Activated naive CD4-positive, alpha-beta T cell (primary cell): ENCODE results near the gene CCND1.

Experiments used
- DNase-seq, 4 experiments: peaks; one replicate each; lab custom pipeline; 2025; lab: John Stamatoyannopoulos, UW

CCND1 gene

DNA sequence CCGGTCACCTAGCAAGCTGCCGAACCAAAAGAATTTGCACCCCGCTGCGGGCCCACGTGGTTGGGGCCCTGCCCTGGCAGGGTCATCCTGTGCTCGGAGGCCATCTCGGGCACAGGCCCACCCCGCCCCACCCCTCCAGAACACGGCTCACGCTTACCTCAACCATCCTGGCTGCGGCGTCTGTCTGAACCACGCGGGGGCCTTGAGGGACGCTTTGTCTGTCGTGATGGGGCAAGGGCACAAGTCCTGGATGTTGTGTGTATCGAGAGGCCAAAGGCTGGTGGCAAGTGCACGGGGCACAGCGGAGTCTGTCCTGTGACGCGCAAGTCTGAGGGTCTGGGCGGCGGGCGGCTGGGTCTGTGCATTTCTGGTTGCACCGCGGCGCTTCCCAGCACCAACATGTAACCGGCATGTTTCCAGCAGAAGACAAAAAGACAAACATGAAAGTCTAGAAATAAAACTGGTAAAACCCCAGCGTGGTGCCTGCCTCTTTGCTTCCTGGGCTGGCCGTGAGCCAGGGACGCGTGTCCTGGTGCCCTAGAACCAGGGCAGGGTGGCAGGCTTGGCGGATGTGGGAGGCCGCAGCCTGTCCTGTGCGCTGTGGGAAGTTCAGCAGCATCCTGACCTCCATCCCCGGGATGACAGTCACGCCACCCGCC, 13.2 kb downstream of the CCND1 start:
- DNase-seq, result no peak

DNA sequence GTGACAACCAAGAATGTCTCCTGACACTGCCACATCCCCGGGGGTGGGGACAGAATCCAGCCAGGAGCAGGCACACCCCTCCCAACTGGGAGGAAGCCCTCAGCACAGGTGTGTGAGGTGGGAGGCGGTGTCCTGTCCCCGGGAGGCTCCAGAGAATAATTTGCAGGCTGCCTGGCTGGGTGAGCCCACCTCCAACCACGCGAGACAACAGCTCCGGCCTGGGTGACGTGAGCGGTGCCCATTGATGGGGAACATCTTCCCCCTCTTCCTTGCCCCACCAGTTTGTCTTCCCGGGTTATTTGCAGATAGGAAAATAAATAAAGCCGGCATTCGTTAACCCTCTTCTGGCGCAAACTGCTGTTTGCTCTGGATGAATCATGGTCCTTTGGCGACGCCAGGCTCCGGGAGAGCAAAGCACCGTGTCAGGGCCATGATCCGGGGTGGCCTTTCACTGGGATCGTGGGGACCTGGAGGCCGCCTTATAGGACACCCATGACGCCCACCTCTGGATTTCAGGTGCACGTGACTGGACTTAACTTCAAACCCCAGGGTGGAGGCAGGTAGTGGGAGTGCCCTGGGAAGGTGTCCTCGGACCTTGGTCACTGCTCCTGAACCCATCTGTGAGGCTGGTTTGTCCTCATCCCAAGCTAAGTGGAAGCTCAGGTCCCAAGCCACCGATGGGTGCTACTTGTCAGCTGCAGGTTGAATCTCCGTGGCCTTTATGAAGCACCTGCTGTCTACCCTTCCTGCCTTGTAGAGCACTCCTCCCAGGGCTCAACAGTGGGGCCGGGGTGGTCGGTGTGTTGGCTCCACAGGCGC, 13.9 kb downstream of the CCND1 start:
- no peak for DNase-seq

DNA sequence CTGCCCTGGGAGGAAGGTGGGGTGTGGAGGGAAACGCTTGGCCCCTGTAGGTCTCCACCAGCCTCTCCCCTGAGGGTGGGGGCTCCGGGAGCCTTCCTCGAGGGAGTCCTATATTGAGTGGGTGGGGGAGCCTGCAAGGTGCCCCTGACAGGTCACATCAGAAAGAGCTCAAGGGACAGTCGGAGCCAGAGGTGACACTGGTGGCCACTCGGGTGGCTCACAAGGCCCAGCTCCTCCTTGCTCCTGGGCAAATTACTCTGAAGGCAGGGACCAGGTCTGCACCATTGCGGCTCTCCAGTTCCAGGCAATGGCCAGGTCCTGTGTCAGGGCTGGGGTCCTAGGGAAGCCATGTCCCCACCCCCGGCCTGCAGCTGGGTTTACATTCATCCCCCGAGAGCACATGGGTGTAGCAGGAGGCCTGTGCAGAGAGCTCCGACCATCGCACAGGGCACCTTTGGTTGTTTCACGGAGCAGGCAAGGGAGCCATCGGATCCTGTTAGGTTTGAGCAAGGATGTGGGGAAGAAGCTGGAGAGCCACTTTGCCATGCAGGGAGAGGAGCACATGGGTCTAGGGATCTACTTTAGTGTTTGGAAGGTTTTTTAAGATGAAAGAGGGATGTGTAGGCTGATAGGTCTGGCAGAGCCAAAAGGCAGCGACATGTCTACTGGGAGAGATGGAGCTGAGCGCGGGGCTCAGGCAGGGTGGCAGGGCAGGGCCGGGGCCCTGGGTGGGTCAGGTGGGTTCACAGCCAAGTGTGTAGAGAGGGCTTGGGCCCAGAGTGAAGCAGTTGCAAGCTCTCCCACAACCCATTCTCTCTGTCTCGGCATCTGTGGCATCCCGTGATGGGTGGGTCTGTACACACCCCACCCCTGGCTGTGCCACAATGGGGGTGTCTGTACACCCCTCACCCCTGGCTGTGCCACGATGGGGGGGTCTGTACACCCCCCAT, 14.8 kb downstream of the CCND1 start:
- DNase-seq, result no peak

DNA sequence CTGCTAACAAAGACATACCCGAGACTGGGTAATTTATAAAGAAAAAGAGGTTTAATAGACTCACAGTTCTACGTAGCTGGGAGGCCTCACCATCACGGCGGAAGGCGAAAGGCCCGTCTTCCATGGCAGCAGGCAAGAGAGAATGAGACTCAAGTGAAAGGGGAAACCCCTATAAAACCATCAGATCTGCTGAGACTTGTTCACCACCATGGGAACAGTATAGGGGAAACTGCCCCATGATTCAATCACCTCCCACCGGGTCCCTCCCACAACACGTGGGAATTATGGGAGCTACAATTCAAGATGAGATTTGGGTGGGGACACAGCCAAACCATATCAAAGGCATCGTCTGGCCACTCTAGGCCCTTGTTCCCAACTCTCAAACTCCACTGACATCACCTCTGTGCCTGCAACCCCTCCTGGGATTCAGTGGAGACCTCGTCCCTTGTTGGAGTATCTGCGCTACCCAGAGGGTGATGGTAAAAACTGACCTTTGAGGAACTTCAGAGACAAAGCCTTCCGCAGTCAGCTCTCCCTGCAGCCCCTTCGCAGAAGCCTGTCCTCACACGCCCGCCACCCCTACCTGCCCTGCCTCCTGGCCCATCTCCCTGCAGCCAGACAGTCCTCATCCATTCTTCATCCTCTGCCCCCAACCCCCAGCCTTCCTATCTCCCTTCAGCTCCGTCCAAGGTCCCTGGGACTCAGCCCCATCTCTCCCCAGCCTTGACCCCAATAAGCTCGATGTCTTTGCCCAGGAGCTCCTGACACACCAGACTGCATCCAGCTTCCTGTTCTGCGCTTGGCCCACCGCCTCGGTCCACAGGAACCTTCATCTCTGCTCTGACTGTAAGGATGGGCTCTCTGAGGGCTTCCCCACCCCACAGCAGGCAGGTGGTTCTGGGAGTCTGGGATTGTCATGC, 15.8 kb downstream of the CCND1 start:
- DNase-seq, result no peak

DNA sequence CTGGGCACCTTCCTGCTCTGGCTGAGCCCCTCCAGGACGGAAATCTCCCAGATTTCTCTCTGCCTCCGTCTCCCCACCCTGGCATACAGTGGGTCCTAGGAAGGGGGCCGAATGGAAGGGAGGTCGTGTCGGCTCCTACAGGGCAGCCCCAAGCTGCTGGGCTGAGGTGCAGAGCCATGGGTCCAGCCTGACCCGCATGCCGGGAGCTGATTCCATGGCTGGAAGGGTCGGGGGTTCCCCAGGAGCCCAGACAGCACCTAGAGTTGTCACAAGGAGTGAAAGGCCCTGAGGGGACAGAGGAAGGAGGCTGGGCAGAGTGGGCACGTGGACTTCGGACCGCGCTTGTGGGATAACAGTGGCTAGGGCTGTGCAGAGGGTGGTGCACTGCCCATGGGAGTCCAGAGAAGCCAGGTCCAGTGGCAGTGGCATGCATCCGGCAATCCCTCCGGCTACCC, 16.5 kb downstream of the CCND1 start:
- DNase-seq, result no peak

DNA sequence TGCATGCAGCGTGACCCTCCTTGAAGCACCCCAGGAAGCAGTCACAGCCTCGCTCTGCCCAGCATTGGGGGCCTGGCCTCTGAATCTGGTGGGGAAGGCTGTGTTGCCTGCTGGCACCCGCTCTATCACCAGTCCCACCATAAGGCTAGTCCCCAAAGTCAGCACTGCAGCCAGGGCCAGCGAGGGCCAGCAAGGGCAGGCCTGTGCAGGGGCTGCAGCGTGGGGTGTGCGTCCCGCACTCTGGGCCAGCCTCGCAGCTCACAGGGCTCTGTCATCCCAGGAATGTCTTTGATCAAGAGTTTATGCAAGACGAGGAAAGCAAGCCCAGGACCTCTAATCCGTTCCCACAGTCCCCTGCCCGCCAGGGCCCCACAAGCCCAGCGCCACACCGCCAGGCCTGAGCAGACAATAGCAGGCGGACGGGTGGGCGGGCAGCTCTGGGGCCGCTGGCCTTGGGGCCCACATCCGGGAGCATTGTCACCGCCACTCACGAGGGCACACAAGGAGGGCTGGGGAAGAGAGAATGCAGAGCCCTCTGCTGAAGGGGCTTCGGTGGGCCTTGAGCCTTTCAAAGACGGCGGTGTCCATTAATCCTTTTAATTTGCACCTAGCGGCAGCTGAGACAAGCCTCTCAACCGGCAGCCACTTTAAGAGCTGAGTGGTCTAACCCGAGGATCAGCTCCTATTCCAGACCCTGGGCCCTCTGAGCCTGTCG, 17.1 kb downstream of the CCND1 start:
- DNase-seq, result no peak

DNA sequence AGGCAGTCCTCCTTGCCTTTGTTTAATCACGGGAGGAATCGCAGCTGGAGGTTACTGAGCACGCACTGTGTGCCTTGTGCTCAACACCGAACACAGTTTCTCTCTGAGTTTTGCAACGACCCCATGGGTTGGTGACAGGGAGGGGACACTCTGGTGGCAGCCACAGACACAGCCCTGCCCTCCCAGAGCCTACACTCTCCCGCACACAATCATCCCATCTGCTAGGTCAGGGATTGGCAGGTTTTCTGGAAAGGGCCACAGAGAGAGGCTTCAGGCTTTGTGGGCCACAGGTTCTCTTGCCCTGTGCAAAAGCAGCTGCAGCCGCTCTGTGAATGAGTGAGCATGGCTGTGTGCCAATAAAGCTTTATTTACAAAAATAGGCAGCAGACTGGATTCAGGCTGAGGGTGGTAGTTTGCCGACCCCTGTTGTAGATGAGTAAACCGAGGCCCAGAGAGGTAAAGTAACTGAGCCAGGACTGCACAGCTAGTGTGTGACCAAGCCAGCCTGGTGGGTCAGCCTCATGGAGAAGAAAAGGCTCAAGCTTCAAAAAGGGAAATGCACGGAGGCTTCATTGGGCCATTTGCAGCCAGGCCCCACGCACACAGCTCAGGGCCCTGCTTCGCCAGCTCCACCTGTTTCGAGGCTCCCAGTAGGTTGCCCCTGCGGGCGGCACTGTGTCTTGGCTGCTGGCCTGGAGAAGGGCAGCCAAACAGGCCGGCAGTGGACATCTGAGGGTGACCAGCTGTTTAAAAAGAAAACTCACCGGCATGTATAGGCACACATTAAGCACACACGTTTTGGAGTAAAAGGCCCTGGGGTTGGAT, 17.9 kb downstream of the CCND1 start:
- no peak for DNase-seq

DNA sequence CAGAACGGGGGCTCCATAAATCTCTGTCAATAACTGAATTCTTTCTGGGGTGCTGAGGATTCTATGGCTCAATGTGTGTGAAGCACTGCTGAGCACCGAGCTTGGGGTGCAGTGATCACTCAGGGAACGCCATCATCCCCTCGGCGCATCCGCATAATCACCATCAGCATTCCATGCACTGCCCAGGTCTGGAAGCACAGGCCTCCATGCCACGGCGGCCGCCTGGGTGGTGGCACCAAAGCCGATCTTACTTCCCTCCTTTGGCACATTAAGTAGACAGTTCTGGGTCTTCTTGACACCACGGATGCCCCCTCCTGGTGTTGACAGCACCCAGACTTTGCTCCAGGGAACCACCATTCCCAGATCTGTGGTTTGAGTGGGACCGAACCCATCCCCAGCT, 18.6 kb downstream of the CCND1 start:
- DNase-seq, result no peak

DNA sequence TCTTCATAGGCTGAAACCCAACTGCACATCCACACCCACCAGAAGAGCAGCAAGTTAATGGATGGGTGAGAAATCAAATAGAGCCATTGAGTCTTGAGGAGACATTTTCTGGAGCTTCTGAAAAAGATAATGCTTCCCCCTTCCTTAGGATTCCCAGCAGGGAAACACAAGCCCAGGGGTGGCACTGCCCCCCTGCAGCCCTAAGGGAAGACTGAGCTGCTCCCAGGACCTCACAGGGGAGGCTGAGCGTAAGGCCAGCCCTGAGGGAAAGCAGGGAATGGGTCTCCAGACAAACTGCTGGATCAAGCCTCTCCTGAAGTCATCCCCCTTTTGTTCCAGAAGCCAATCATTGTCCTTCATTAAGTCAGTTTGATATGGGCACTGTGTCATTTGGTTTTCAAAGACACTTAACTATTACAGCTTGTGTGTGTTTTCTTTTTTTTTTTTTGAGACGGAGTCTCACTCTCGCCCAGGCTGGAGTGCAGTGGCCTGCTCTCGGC, 19.1 kb downstream of the CCND1 start:
- DNase-seq, result no peak

DNA sequence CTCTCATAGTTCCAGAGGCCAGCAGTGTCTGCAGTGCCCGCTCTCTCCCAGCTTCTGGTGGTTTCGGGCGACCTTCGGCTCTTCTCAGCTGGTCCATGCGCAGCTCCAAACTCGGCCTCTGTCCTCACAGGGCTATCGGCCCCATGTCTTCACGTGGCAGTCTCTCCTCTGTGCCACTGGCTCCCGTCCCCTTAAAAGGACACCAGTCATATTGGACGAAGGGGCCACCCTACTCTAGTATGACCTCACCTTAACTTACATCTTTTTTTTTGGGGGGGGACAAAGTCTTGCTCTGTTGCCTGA, 20.4 kb downstream of the CCND1 start:
- no peak for DNase-seq

DNA sequence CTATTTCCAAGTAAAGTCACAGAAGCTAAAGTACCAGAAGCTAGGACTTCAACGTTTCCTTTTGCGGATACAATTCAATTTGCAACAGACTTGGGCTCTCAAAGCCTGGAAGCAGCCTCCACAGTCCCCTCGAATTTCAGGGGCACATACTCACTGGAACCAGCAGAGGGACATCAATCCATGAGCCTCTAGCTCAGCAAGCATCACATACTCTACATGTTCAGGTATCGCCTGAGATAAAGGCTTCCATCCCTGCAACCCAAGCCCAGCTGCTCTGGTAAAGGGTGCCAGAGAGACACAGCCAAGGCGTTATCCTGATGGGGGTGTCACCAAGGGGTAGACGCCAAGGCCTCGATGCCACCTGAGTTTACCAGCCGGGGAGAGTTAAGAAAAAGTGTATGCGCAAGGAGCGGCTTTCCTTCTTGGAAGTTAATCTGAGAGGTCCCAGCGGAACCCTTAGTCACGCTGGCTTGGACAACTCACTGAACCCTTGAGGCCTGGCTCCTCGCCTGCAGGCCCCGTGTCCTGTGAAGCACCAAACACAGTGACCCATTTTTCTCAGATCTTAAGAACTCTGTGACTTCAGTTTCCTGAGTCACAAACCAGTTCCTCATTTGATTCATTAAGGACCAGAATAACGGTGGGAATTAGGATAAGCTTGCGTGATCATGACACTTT, 21.2 kb downstream of the CCND1 start:
- DNase-seq, result no peak

DNA sequence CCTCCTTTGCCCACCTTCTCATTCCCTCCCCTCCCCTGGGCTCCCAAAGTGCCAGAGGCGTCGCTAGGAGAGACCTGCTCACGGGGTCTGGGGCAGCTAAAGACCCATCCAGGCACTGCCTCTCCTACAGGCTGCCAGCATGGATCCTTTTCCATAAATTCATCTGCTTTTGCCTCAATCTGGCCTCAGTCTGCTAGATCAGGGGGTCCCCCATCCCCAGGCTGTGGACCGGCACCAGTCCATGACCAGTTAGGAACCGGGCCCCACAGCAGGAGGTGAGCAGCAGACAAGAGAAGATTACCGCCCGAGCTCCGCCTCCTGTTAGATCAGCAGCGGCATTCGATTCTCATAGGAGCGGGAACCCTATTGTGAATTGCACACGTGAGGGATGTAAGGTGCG, 21.9 kb downstream of the CCND1 start:
- no peak for DNase-seq

DNA sequence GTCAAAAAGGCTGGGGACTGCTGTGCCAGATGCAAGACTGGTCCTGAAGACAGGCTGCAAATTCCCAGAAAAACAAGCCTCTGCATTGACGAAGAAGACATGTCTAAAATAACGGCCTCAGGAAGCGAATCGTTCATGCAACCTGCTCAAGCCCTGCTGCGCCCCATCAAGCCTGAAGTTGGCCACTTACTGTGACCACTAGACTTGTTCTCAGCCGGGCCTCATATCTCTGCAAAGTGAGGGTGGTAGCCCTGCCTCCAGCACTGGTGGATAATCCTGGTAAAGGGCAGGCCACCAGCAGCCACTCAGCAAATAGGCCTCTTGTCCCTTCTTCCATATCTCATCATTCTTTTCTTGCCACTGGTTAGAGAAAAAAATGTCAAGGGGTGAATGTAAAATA, 22.4 kb downstream of the CCND1 start:
- DNase-seq, result no peak

DNA sequence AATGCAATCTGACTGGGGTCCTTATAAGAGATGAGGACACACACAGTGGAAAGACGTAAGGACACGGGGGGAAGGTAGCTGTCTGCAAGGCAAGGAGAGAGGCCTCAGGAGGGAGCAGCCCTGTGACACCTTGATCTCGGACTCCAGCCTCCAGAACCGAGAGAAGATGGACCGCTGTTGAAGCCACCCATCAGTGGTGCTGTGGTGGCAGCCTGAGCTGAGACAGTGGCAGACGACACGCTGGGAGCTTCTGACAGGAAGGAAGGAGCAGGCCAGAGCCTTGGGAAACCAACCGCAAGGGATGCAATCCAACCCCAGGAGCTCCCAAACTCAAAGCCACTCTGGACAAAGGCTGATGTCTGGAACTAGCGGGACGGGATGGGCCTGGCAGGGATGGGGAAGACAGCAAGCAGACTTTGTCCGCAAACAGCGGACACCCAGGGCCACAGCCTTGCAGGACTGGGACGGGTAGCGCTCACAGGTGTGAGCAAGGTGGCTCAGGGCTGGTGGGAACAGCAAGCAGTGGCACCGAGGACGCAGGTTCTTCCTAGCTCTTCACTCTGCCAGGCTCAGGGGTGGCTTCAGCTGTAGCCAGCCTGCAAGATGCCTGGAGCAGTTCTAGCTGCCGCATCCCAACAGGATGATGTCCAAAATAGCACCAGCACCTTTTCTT, 23.3 kb downstream of the CCND1 start:
- no peak for DNase-seq

DNA sequence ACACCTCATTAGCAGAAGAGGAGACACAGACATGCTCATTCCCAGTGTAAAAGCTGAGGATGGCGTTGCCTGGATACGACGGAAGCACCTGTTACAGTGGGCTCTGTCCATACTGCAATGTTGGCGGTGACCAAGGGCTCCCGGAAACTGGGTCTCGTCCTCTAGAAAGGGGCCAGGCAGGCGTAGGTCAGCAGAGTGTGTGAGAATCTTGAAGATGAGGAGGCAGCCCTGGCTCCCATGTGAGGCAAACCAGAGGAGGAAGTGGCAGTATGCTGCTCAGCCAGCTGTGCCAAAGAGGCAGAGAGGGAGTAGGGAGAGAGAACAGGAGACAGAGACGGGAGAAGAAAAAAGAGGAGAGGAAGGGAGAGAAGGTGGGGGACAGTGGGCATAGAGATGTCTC, 23.9 kb downstream of the CCND1 start:
- no peak for DNase-seq

DNA sequence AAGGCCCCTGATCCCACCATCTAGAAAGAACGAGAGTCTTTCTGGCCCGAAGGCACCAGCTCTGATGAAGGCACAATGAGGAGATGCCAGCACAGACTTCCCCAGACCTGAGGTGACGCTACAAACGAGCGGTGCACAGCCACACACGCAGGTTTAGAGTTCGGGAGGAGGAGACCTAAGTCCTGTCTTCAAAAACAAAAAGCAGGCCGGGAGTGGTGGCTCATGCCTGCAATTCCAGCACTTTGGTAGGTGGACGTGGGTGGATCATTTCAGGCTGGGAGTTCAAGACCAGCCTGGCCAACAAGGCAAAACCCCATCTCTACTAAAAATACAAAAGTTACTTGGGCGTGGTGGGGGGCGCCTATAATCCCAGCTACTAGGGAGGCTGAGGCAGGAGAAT, 24.7 kb downstream of the CCND1 start:
- no peak for DNase-seq

DNA sequence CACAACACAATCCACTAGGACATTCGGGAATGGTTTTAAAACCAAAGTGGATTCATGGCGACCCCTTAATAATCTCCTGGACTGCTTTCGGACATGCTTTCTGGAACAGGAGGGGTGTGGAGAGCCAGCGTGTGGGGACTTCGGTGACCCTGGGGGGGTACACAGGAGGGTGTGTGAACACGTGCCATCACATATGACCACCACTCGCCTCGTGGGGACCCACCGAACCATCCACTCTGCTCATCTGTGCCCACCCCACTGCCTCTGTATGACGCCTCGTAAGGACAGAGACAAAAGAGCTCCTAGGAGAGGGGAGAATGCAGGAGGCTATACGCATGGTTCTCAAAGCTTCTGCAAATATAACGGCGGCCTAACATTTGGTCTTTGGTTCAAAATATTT, 25.3 kb downstream of the CCND1 start:
- DNase-seq, result no peak

DNA sequence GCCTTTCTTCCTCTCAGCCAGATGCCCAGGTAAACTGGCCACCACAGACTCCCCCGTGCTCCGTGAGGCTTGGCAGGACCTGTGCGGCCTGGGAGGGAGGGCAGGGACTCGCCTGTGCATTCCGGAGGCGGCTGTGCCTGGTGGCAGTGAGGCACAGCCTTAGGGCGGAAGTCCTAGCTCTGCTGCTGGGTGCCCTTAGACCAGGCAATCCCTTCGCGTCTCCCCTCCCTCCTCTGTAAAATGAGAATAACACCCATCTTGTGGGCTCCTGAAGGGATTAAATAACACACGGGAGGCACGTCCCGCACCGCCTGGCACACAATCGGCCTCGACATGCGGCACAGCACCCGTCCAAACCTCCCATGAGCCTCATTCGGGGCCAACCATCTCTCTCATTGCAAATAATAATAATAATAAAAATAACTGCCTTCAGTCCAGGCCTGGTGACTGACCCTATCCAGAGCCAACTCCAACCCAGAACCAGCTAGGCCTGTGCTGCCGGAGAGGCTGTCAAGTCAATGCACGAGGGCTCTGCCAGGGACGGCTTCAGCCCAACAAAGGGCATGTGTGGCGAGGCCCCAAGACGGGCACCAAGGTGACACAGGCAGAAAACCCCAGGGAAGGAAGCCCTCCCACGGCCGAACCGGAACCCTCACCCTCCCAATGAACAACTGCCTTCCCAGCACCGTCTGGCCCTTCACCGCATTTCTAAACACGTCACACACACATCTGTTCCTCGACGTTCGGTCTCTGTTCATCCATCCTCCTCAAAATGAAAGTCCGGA, 26.0 kb downstream of the CCND1 start:
- no peak for DNase-seq
